C4-2B (cell line): ENCODE measurements around the gene GCLC.
A peak's percentile ranks its signal among the peaks of the same experiment; 100 is the strongest.

Source experiments
- H3K27ac ChIP-seq: fragments of 450-650 bp; 2 replicates; pipeline ENCODE4 v1.5.1; 2017
- ZFX ChIP-seq: fragments of 450-650 bp; IDR thresholded peaks from 2 replicates; pipeline ENCODE4 v1.6.1; 2017
- TF ChIP-seq, protein P1 (sequence below): fragments of 450-650 bp; conservative IDR thresholded peaks from 2 replicates; pipeline ENCODE4 v1.5.1; 2017; ENCODE audit warnings: mild to moderate bottlenecking

The GCLC gene

DNA sequence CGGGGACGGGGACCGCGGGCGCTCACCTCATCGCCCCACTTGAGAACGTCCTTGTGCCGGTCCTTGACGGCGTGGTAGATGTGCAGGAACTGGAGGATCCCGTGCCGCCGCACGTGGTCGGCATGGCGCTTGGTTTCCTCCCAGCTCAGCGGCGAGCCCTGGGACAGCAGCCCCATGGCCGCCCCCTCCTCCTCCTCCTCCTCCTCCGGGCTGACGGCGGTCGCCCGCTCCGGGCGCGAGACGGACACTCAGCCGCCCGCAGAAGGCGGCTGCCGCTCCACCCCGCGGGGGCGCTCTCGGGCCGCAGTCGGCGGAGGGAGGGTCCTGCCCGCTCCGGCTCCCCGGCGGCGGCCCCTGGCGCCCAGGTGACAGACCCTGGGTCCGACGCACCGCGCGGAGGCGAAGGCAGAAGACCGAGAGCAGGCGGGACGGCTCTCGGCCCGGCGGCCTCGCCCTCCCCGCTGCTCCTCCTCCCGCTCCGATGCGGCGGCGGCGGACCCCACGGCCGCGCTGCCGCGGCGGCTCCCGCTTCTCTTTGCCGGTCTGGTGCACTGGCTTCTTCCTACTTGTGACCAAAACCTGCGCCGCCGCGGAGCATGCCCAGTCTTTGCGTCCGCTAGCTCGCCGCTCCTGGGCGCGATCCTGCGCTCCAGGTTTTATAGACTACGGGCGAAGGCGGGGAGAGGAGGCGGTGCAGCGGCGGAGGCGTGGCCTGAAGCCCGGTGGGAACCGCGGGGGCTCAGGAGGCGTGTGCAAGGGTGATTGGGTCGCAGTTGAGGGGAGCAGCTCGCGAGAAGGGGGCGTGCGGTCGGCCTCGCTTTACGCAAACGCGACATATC is at the start of gene GCLC:
TSS of gene GCLC (minus strand) at position 632 of the 839 bp plus-strand sequence. CDS start at position 176, 456 bp downstream.
- H3K27ac ChIP-seq, result peak within 1 kb of the TSS; percentile 96
- TF ChIP-seq ZFX, result 0 out of 2 replicates have a peak, but pooled peaks have one; percentile 14
- TF ChIP-seq, protein P1, sequence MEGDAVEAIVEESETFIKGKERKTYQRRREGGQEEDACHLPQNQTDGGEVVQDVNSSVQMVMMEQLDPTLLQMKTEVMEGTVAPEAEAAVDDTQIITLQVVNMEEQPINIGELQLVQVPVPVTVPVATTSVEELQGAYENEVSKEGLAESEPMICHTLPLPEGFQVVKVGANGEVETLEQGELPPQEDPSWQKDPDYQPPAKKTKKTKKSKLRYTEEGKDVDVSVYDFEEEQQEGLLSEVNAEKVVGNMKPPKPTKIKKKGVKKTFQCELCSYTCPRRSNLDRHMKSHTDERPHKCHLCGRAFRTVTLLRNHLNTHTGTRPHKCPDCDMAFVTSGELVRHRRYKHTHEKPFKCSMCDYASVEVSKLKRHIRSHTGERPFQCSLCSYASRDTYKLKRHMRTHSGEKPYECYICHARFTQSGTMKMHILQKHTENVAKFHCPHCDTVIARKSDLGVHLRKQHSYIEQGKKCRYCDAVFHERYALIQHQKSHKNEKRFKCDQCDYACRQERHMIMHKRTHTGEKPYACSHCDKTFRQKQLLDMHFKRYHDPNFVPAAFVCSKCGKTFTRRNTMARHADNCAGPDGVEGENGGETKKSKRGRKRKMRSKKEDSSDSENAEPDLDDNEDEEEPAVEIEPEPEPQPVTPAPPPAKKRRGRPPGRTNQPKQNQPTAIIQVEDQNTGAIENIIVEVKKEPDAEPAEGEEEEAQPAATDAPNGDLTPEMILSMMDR, result peak; percentile 94

DNA sequence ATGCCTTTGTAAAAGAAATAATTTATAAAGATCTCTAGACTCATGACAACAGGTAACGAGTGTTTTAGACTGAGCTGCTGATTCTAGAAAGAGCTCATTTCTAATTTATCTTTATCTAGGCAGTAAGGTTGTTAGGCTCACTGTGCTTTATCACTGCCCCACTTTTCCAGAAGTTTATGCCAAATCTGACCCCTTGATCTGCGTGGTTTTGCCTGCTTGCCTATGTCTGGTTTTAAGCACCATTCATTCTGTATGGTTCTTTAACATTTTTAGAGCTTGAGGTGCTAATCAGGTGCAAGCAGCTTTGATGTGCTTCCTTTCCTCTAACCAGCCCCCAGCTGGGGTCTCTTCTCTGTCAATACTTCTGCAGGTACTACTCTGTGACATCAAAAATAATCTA is 49.7 kb upstream of the GCLC start:
- no peak overlapping the region for H3K27ac ChIP-seq
- TF ChIP-seq, protein P1, result no peak
- no peak for TF ChIP-seq ZFX

GRCh38 chr6:53593001-53593488 is 48.1 kb upstream of the GCLC start:
- no peak overlapping the region for H3K27ac ChIP-seq
- TF ChIP-seq, protein P1, result no peak
- no peak for TF ChIP-seq ZFX

GRCh38 chr6:53591873-53592272 is 47.0 kb upstream of the GCLC start:
- no peak for TF ChIP-seq ZFX
- TF ChIP-seq, protein P1, result no peak

GRCh38 chr6:53588816-53589509 is 44.1 kb upstream of the GCLC start:
- H3K27ac ChIP-seq, result peak overlapping the region; percentile 7; the same call in 1 of the 2 replicates
- TF ChIP-seq ZFX, result no peak
- TF ChIP-seq, protein P1, result no peak

More at GRCh38 chr6:53591873-53592272, 47.0 kb upstream of the GCLC start:
- H3K27ac ChIP-seq, result no peak overlapping the region

DNA sequence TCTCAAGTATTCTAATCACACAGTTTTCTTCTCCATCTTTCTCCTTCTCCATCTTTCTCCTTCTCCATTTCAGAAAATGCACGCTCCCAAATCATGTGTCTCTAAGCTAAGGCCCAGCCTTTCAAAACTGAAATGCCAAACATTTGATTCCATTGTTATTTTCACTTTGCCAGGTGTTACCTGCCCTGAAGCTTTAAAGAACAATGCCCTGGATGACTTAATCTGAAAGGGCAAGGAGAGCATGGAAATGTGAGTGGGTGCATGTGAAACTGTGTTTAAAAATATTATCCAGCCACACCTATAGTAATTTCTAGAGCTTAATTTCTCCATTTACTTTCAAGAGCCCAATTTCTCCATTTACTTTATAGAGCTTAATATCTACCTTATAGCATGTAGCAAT is 42.4 kb upstream of the GCLC start:
- TF ChIP-seq, protein P1, result no peak
- no peak for TF ChIP-seq ZFX
- H3K27ac ChIP-seq, result no peak overlapping the region
